ENCODE results near the gene TSPEAR. TPM values are rescaled to one million over a fixed set of nuclear protein-coding genes. Genes with fewer than 3 reads are reported as not detected.
A peak's percentile ranks its signal among the peaks of the same experiment; 100 is the strongest.

TSPEAR gene
- total RNA-seq, 2 donors from 2014 or later = not detected

- DNase-seq (no peak), ATAC-seq (no peak)
- Mint-ChIP-seq H3K36me3 (ENCODE audit: low read depth) (no peaks in the 10 kb centered on the region), H3K4me3 (no peak overlapping the region), H3K27me3 (peaks cover 16% of the 10 kb centered on the region), H3K4me1 (no peaks in the 10 kb centered on the region), H3K27ac (no peak overlapping the region)
- no peaks in the 10 kb centered on the region for H3K9me3 ChIP-seq (ENCODE audit: control insufficient read depth, low read length, poor library complexity, severe bottlenecking)
Observed at GRCh38 chr21:44498280-44499210, 212.8 kb downstream of the TSPEAR start.

DNA sequence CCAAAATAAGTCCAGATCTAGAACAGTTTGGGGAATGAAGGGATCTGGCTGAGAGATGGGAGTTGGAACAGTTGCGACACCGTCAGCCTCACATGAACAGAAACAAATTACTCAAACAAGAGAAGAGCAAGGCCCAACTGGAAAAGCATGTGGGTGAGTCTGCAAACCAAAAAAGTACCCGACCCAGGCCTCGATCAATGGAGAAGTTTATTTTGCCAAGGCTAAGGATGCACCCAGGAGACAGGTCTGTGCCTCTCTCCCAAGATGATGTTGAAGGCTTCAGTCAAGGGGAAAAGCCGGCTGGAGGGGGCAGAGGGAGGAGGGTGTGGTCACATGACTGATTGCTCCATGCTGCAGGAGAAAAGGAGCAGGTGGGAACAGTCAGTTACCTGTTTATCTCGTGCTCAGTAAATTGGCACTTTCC, 213.7 kb downstream of the TSPEAR start:
- no peaks in the 10 kb centered on the region for H3K4me1 Mint-ChIP-seq
- ATAC-seq (no peak), DNase-seq (no peak)
- no peaks in the 10 kb centered on the region for H3K36me3 Mint-ChIP-seq (ENCODE audit: low read depth)
- H3K4me3 Mint-ChIP-seq = no peak overlapping the region
- H3K27me3 Mint-ChIP-seq = peaks cover 16% of the 10 kb centered on the region
- H3K27ac Mint-ChIP-seq = no peak overlapping the region
- H3K9me3 ChIP-seq (ENCODE audit: control insufficient read depth, low read length, poor library complexity, severe bottlenecking) = no peaks in the 10 kb centered on the region

GRCh38 chr21:44496564-44497550, 214.5 kb downstream of the TSPEAR start:
- no peak overlapping the region for H3K27ac Mint-ChIP-seq
- H3K4me1 Mint-ChIP-seq = no peaks in the 10 kb centered on the region
- H3K9me3 ChIP-seq (ENCODE audit: control insufficient read depth, low read length, poor library complexity, severe bottlenecking) = no peaks in the 10 kb centered on the region
- H3K4me3 Mint-ChIP-seq = no peak overlapping the region
- H3K36me3 Mint-ChIP-seq (ENCODE audit: low read depth) = no peaks in the 10 kb centered on the region
- ATAC-seq (no peak), DNase-seq (no peak)
- H3K27me3 Mint-ChIP-seq = peaks cover 21% of the 10 kb centered on the region

DNA sequence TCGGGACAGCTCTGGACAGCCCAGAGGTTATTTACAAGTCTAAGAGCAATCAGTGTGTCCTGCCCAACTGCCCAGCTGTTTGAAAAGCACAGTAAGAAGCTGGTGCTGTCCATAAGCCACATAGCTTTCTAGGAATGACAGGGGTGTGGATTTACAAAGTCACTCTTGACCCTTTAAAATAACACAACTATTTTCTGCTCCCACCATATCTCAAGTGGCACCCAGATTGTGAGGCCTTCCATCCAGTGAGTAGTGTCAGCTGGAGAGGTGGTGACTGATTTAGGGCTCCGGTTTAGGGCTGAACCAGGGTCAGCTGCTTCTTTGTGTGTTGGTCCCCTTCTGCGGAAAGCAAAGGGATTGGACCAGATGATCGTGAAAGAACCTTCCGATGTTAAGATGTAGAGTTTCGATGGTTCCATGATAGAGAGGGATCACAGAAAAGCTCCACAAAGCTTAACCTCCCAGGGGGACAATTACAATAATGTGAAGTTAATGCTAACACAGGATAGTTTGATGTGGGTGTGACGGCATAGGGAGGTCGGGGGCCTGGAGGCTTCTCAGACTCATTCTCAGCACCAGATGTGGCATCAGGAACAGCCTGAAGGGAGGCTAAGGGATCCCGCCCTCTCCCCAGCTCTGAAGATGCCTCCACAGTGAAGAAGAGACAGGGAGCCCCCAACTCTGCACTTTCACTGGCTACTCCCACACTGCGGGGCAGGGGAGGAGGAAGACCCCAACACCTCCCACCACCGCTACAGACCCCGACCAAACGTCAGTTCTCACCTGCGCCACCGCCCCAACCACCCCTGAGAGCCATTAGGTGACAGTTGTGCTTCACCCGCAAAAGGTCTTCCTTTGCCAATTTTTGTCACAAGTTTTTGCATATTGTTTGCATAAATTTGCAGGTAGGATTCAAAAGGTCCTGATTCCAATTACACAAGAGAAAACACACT, 215.5 kb downstream of the TSPEAR start:
- Mint-ChIP-seq H3K27ac (no peak overlapping the region), H3K36me3 (ENCODE audit: low read depth) (no peaks in the 10 kb centered on the region), H3K27me3 (peaks cover 23% of the 10 kb centered on the region), H3K4me3 (no peak overlapping the region), H3K4me1 (no peaks in the 10 kb centered on the region)
- ATAC-seq = no peak
- no peak for DNase-seq
- no peaks in the 10 kb centered on the region for H3K9me3 ChIP-seq (ENCODE audit: control insufficient read depth, low read length, poor library complexity, severe bottlenecking)

GRCh38 chr21:44494956-44495355, 216.4 kb downstream of the TSPEAR start:
- H3K4me3 Mint-ChIP-seq = no peak overlapping the region
- no peaks in the 10 kb centered on the region for H3K9me3 ChIP-seq (ENCODE audit: control insufficient read depth, low read length, poor library complexity, severe bottlenecking)
- no peak for DNase-seq
- no peaks in the 10 kb centered on the region for H3K4me1 Mint-ChIP-seq
- H3K27ac Mint-ChIP-seq = no peak overlapping the region
- no peaks in the 10 kb centered on the region for H3K36me3 Mint-ChIP-seq (ENCODE audit: low read depth)
- H3K27me3 Mint-ChIP-seq = peaks cover 24% of the 10 kb centered on the region
- ATAC-seq = no peak

- DNase-seq = no peak
- Mint-ChIP-seq H3K4me3 (no peak overlapping the region), H3K36me3 (ENCODE audit: low read depth) (no peaks in the 10 kb centered on the region), H3K27ac (no peak overlapping the region), H3K4me1 (no peaks in the 10 kb centered on the region), H3K27me3 (peaks cover 30% of the 10 kb centered on the region)
- no peak for ATAC-seq
- no peaks in the 10 kb centered on the region for H3K9me3 ChIP-seq (ENCODE audit: control insufficient read depth, low read length, poor library complexity, severe bottlenecking)
Observed at GRCh38 chr21:44494418-44494817, 217.0 kb downstream of the TSPEAR start.

- ATAC-seq = no peak
- Mint-ChIP-seq H3K36me3 (ENCODE audit: low read depth) (no peaks in the 10 kb centered on the region), H3K4me3 (no peak overlapping the region), H3K27me3 (peaks cover 37% of the 10 kb centered on the region), H3K4me1 (no peaks in the 10 kb centered on the region), H3K27ac (no peak overlapping the region)
- no peak for DNase-seq
- H3K9me3 ChIP-seq (ENCODE audit: control insufficient read depth, low read length, poor library complexity, severe bottlenecking) = no peaks in the 10 kb centered on the region
Observed at GRCh38 chr21:44492567-44493385, 218.6 kb downstream of the TSPEAR start.

GRCh38 chr21:44490816-44491215, 220.6 kb downstream of the TSPEAR start:
- peaks cover 3% of the 10 kb centered on the region for H3K4me1 Mint-ChIP-seq
- H3K36me3 Mint-ChIP-seq (ENCODE audit: low read depth) = no peaks in the 10 kb centered on the region

DNA sequence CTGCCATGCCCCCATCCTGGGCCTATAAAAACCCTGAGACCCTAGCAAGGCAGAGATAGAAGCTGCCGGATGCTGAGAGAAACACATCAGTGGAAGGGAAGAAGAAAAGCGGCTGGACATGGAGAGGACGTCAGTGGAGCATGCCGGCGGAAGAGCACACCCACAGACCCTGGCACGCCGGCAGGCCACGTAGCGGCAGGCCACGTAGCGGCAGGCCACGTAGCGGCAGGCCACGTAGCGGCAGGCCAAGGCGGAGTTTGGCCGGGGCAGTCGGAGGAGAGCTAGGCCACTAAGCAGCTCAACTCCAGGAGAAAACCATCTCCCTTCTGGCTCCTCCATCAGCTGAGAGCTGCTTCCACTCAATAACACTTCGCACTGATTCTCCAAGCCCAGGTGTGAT, 221.0 kb downstream of the TSPEAR start:
- ATAC-seq = no peak
- no peak overlapping the region for H3K4me3 Mint-ChIP-seq
- no peak overlapping the region for H3K27ac Mint-ChIP-seq
- no peak for DNase-seq
- H3K27me3 Mint-ChIP-seq = peaks cover 24% of the 10 kb centered on the region
- H3K9me3 ChIP-seq (ENCODE audit: control insufficient read depth, low read length, poor library complexity, severe bottlenecking) = no peaks in the 10 kb centered on the region
- no peaks in the 10 kb centered on the region for H3K36me3 Mint-ChIP-seq (ENCODE audit: low read depth)
- peaks cover 3% of the 10 kb centered on the region for H3K4me1 Mint-ChIP-seq

More at GRCh38 chr21:44490816-44491215, 220.6 kb downstream of the TSPEAR start:
- Mint-ChIP-seq H3K4me3 (no peak overlapping the region), H3K27ac (no peak overlapping the region), H3K27me3 (peaks cover 28% of the 10 kb centered on the region)
- ATAC-seq (no peak), DNase-seq (no peak)
- no peaks in the 10 kb centered on the region for H3K9me3 ChIP-seq (ENCODE audit: control insufficient read depth, low read length, poor library complexity, severe bottlenecking)

- Mint-ChIP-seq H3K4me1 (peaks cover 3% of the 10 kb centered on the region), H3K27ac (peak overlapping the region; percentile 9), H3K36me3 (ENCODE audit: low read depth) (no peaks in the 10 kb centered on the region), H3K4me3 (no peak overlapping the region), H3K27me3 (peaks cover 21% of the 10 kb centered on the region)
- DNase-seq (no peak), ATAC-seq (no peak)
- H3K9me3 ChIP-seq (ENCODE audit: control insufficient read depth, low read length, poor library complexity, severe bottlenecking) = no peaks in the 10 kb centered on the region
Observed at GRCh38 chr21:44489962-44490361, 221.4 kb downstream of the TSPEAR start.

DNA sequence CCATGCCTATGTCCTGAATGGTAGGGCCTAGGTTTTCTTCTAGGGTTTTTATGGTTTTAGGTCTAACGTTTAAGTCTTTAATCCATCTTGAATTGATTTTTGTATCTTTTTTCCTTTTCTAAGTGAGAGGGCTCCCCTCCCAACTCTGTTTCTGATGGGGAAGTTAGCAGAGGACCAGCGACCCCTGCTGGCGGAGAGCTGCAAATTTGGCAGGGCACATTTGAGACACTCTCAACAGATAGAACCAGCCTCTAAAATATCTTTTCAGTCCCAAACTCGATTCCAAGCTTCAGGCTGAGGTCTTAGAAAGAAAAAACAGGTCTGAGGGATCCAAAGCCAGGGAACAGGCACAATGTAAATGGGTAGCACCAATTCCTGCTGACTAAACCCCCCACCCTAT, 223.5 kb downstream of the TSPEAR start:
- ATAC-seq (no peak), DNase-seq (peak in 1 of 3 donors; percentile 39)
- Mint-ChIP-seq H3K4me1 (peaks cover 6% of the 10 kb centered on the region), H3K27me3 (peaks cover 27% of the 10 kb centered on the region), H3K36me3 (ENCODE audit: low read depth) (no peaks in the 10 kb centered on the region), H3K4me3 (no peak overlapping the region), H3K27ac (no peak overlapping the region)
- no peaks in the 10 kb centered on the region for H3K9me3 ChIP-seq (ENCODE audit: control insufficient read depth, low read length, poor library complexity, severe bottlenecking)

GRCh38 chr21:44486302-44486701, 225.1 kb downstream of the TSPEAR start:
- H3K27ac Mint-ChIP-seq = no peak overlapping the region

More at GRCh38 chr21:44486302-44486701, 225.1 kb downstream of the TSPEAR start:
- DNase-seq (no peak), ATAC-seq (no peak)
- Mint-ChIP-seq H3K36me3 (ENCODE audit: low read depth) (no peaks in the 10 kb centered on the region), H3K4me1 (peaks cover 6% of the 10 kb centered on the region), H3K27me3 (peaks cover 29% of the 10 kb centered on the region), H3K4me3 (no peak overlapping the region)
- no peaks in the 10 kb centered on the region for H3K9me3 ChIP-seq (ENCODE audit: control insufficient read depth, low read length, poor library complexity, severe bottlenecking)
